Hepatocyte (in vitro differentiated cells): ENCODE measurements around the gene NGEF.

Experiments
- EZH2 ChIP-seq: fragments of 200-600 bp; sonication (generic); IDR thresholded peaks from 2 replicates; pipeline ENCODE4 v1.6.1; 2016; ENCODE audit warnings: antibody characterized with exemption, mild to moderate bottlenecking, borderline replicate concordance
- TF ChIP-seq, protein P1 (sequence below): fragments of 200-600 bp; sonication (generic); IDR thresholded peaks from 2 replicates; pipeline ENCODE4 v1.5.1; 2016; ENCODE audit warnings: antibody characterized with exemption, mild to moderate bottlenecking; ENCODE audit not compliant: poor library complexity

GRCh38 chr2:233007739-233008138 lies 5.3 kb downstream of the NGEF start:
- no peak for TF ChIP-seq EZH2
- TF ChIP-seq, protein P1, sequence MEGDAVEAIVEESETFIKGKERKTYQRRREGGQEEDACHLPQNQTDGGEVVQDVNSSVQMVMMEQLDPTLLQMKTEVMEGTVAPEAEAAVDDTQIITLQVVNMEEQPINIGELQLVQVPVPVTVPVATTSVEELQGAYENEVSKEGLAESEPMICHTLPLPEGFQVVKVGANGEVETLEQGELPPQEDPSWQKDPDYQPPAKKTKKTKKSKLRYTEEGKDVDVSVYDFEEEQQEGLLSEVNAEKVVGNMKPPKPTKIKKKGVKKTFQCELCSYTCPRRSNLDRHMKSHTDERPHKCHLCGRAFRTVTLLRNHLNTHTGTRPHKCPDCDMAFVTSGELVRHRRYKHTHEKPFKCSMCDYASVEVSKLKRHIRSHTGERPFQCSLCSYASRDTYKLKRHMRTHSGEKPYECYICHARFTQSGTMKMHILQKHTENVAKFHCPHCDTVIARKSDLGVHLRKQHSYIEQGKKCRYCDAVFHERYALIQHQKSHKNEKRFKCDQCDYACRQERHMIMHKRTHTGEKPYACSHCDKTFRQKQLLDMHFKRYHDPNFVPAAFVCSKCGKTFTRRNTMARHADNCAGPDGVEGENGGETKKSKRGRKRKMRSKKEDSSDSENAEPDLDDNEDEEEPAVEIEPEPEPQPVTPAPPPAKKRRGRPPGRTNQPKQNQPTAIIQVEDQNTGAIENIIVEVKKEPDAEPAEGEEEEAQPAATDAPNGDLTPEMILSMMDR = no peak
